Fibroblast of lung (primary cell): Measurements from ENCODE around the gene SRRM3. TPM values are rescaled to one million over a fixed set of nuclear protein-coding genes. Genes with fewer than 3 reads are reported as not detected.

Experiments used
- DNase-seq, 2 donors: peaks; one replicate each; pipeline versions ENCODE4 v3.0.0 to v3.0.0-alpha.2; 2010; ENCODE audit warnings: low read depth in 2 of 2
- H2AFZ ChIP-seq: 2 replicates; pipeline ENCODE4 v1.5.1; 2012; ENCODE audit warnings: low read length, control low read depth, inconsistent platforms
- H3K27ac ChIP-seq: 2 replicates; pipeline ENCODE4 v1.5.1; 2011; ENCODE audit warnings: low read length, control low read depth; ENCODE audit not compliant: insufficient read depth
- H3K27me3 ChIP-seq: 2 replicates; pipeline ENCODE4 v1.5.1; 2011; ENCODE audit warnings: mild to moderate bottlenecking, low read length; ENCODE audit not compliant: control insufficient read depth, insufficient read depth
- H3K36me3 ChIP-seq: 2 replicates; pipeline ENCODE4 v1.5.1; 2011; ENCODE audit warnings: low read length; ENCODE audit not compliant: control insufficient read depth, insufficient read depth
- H3K4me1 ChIP-seq: 2 replicates; pipeline ENCODE4 v1.5.1; 2011; ENCODE audit warnings: low read length; ENCODE audit not compliant: control insufficient read depth, insufficient read depth; ENCODE audit errors: extremely low read depth
- H3K4me2 ChIP-seq: 2 replicates; pipeline ENCODE4 v1.5.1; 2011; ENCODE audit warnings: low read length, control low read depth; ENCODE audit not compliant: insufficient read depth; ENCODE audit errors: extremely low read depth
- H3K4me3 ChIP-seq, 4 experiments: fragments of 200-600 bp in 1 of 4; sonication (generic) in 1 of 4; replicated peaks in 1 of 4; 2 replicates each; pipeline ENCODE4 v1.5.1; 2011 to 2016; ENCODE audit warnings: low read length in 4 of 4, low read depth in 3 of 4, mild to moderate bottlenecking in 3 of 4, control low read depth in 2 of 4, inconsistent platforms in 1 of 4, mixed read lengths in 1 of 4; ENCODE audit not compliant: insufficient read depth in 1 of 4; ENCODE audit errors: control extremely low read depth in 1 of 4
- H3K79me2 ChIP-seq: 2 replicates; pipeline ENCODE4 v1.5.1; 2012; ENCODE audit warnings: mild to moderate bottlenecking, low read length, inconsistent platforms; ENCODE audit not compliant: control insufficient read depth, insufficient read depth
- H3K9ac ChIP-seq: 2 replicates; pipeline ENCODE4 v1.5.1; 2011; ENCODE audit warnings: mild to moderate bottlenecking, low read length, control low read depth; ENCODE audit not compliant: insufficient read depth
- H3K9me3 ChIP-seq: 2 replicates; pipeline ENCODE4 v1.5.1; 2012; ENCODE audit warnings: low read depth, low read length; ENCODE audit not compliant: control insufficient read depth, insufficient read depth
- H4K20me1 ChIP-seq: 2 replicates; pipeline ENCODE4 v1.5.1; 2011; ENCODE audit warnings: low read length; ENCODE audit not compliant: control insufficient read depth, insufficient read depth; ENCODE audit errors: extremely low read depth
- CTCF ChIP-seq, 2 donors: IDR thresholded peaks in 1 of 2; conservative IDR thresholded peaks in 1 of 2; 1 replicate in 1 of 2; 2 replicates in 1 of 2; pipeline ENCODE4 v1.5.1; 2011 to 2012; ENCODE audit warnings: low read length in 2 of 2, control low read depth in 1 of 2, inconsistent platforms in 1 of 2, low read depth in 1 of 2, mild to moderate bottlenecking in 1 of 2
- EZH2 ChIP-seq: IDR thresholded peaks from 2 replicates; pipeline ENCODE4 v1.5.1; 2012; ENCODE audit warnings: low read length, control low read depth, mild to moderate bottlenecking; ENCODE audit errors: missing control alignments
- polyA plus RNA-seq, 2 donors: library from polyadenylated mRNA; depleted of rRNA in 1 of 2; stranded (reverse) in 1 of 2; unstranded in 1 of 2; fragments of >200 nt; gene quantifications; 2 replicates each; pipeline ENCODE4 v1.2.1, GENCODE V29; 2011 to 2012; ENCODE audit warnings: missing spikeins in 1 of 2
- total RNA-seq: library from RNA; depleted of rRNA; stranded (reverse); fragments of >200 nt; gene quantifications from 2 replicates; pipeline ENCODE4 v1.2.1, GENCODE V29; 2014

Gene SRRM3
- total and polyA plus RNA-seq, 2 donors (not counting 1 experiment from before 2014, with no cell fraction given): 0.40 to 1.7 TPM

DNA sequence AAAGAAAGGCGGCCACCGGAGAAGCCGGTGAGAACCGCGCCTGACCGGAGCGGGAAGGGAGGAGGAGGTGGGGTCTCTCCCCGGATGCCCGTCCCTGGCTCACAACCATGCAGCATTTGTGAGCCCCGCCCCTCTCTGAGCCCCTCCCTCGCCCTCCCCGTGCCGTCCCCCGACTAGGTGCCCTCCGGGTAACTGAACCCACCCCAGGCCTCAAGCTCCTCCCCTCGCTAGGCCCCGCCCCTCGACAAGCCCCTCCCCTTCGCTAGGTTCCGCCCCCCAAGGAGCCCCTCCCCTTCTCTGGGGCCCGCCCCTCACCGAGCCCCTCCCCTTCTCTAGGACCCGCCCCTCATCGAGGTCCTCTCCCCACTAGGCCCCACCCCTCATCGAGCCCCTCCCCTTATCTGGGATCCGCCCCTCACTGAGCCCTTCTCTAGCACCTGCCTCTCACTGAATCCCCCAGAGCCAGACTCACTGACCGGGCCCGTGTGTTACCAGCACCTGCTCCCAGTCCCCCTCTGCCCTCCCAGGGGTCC is 58.5 kb downstream of the SRRM3 start:
- Histone ChIP-seq H3K79me2 (no peaks in the 10 kb centered on the region), H3K36me3 (no peaks in the 10 kb centered on the region), H3K27me3 (peaks cover 2% of the 10 kb centered on the region), H2AFZ (no peak overlapping the region), H3K27ac (no peak overlapping the region), H3K4me1 (no peaks in the 10 kb centered on the region), H3K4me2 (no peak overlapping the region), H3K4me3 (no peak overlapping the region), H3K9me3 (no peaks in the 10 kb centered on the region), H3K9ac (no peak overlapping the region), H4K20me1 (peaks cover 2% of the 10 kb centered on the region)
- DNase-seq: no peak
- TF ChIP-seq EZH2: no peak

DNA sequence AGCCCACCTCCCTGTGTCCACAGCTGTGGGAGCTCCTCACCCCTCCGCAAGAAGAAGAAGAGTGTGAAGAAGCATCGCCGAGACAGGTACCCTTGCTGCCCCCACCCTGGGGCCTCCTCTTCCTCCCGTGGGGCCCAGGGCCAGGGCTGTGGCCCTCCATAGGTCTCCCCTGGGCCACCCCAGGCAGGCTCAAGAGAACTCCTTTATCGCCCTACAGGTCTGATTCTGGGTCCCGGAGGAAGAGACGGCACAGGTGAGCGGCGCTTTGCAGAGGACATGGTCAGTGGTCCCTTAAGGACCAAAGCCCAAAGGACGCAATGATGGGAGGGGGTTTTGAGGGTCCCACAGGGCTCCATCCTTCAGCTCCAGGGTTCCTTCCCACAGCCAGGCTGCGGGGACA is 59.6 kb downstream of the SRRM3 start:
- no peaks in the 10 kb centered on the region for H3K36me3 ChIP-seq
- TF ChIP-seq CTCF (conservative IDR thresholded peaks at IDR 0.05 in 1 of 2, IDR thresholded peaks at IDR 0.05 in 1 of 2; ENCODE audit: low read depth in 1 of 2, low read length in 2 of 2): no peak
- no peak for TF ChIP-seq EZH2

GRCh38 chr7:76261931-76262330 is 60.2 kb downstream of the SRRM3 start:
- Histone ChIP-seq H3K27ac (no peak overlapping the region), H3K9ac (no peak overlapping the region), H3K4me2 (no peak overlapping the region), H4K20me1 (peaks cover 2% of the 10 kb centered on the region), H3K36me3 (no peaks in the 10 kb centered on the region), H3K9me3 (no peaks in the 10 kb centered on the region), H3K4me3 (no peak overlapping the region), H3K79me2 (no peaks in the 10 kb centered on the region), H2AFZ (no peak overlapping the region), H3K4me1 (no peaks in the 10 kb centered on the region), H3K27me3 (peaks cover 6% of the 10 kb centered on the region)
- DNase-seq: no peak
- TF ChIP-seq CTCF (conservative IDR thresholded peaks at IDR 0.05 in 1 of 2, IDR thresholded peaks at IDR 0.05 in 1 of 2; ENCODE audit: low read depth in 1 of 2, low read length in 2 of 2): no peak

More for the DNA sequence above, 59.6 kb downstream of the SRRM3 start:
- DNase-seq: no peak
- H3K79me2 ChIP-seq: no peaks in the 10 kb centered on the region
- H3K4me3 ChIP-seq: no peak overlapping the region
- no peaks in the 10 kb centered on the region for H3K4me1 ChIP-seq
- no peaks in the 10 kb centered on the region for H3K9me3 ChIP-seq
- peaks cover 2% of the 10 kb centered on the region for H3K27me3 ChIP-seq
- no peak overlapping the region for H2AFZ ChIP-seq
- H3K9ac ChIP-seq: no peak overlapping the region
- no peak overlapping the region for H3K27ac ChIP-seq
- H4K20me1 ChIP-seq: peaks cover 2% of the 10 kb centered on the region
- H3K4me2 ChIP-seq: no peak overlapping the region
